OCI-LY7 (cell line): ENCODE results near the gene GTF2I.

Experiments
- EZH2phosphoT487 ChIP-seq: fragments of 200-600 bp; sonication (generic); IDR thresholded peaks from 2 replicates; pipeline ENCODE4 v1.6.1; 2018; ENCODE audit warnings: low read depth, borderline replicate concordance, mild to moderate bottlenecking, mixed run types, antibody characterized with exemption, low read length, moderate library complexity, mixed read lengths
- TF ChIP-seq, protein P1 (sequence below): fragments of 200-600 bp; sonication (generic); conservative IDR thresholded peaks from 2 replicates; pipeline ENCODE4 v1.5.1; 2014; ENCODE audit warnings: mild to moderate bottlenecking, antibody characterized with exemption, low read length, moderate library complexity, mixed read lengths

DNA sequence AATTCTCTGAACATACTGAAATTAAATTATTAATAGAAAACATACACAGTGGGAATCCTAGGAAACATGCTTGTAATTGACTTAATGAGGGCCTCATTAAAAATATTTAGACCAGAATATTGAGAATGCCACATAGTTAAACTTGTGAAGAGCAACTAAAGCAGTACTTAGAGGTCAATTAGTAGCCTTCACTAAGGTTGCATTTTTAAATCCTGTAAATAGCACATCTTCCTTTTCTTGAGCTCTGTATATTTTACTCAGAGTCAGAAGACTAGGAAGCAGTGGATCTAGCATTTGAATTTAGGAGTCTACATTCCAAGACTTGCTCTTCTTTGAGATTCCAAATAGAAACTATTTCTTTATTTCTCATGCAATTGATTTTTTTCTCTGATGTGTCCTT lies 56.0 kb downstream of the GTF2I start:
- TF ChIP-seq, protein P1, sequence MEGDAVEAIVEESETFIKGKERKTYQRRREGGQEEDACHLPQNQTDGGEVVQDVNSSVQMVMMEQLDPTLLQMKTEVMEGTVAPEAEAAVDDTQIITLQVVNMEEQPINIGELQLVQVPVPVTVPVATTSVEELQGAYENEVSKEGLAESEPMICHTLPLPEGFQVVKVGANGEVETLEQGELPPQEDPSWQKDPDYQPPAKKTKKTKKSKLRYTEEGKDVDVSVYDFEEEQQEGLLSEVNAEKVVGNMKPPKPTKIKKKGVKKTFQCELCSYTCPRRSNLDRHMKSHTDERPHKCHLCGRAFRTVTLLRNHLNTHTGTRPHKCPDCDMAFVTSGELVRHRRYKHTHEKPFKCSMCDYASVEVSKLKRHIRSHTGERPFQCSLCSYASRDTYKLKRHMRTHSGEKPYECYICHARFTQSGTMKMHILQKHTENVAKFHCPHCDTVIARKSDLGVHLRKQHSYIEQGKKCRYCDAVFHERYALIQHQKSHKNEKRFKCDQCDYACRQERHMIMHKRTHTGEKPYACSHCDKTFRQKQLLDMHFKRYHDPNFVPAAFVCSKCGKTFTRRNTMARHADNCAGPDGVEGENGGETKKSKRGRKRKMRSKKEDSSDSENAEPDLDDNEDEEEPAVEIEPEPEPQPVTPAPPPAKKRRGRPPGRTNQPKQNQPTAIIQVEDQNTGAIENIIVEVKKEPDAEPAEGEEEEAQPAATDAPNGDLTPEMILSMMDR = no peak
- TF ChIP-seq EZH2phosphoT487 = no peak
